Measurements from ENCODE around the gene SLC35F1.
"Not testable (repeated sequence)": the region's sequence is repeated elsewhere in the genome, so short reads cannot be mapped to it uniquely, and the experiment has no call there.

Gene SLC35F1

GRCh38 chr6:117906958-117907600, at the start of gene SLC35F1:
TSS of gene SLC35F1 (plus strand) at chr6:117907264.
- no peak for DNase-seq (ENCODE audit: low read depth)

GRCh38 chr6:117858601-117859000, 48.5 kb upstream of the SLC35F1 start:
- DNase-seq (ENCODE audit: low read depth) = not testable (repeated sequence)

- DNase-seq (ENCODE audit: low read depth) = no peak
Measured at GRCh38 chr6:117861545-117861944, 45.5 kb upstream of the SLC35F1 start.

GRCh38 chr6:117866561-117866960, 40.5 kb upstream of the SLC35F1 start:
- DNase-seq (ENCODE audit: low read depth) = no peak

- DNase-seq (ENCODE audit: low read depth) = no peak
Measured at GRCh38 chr6:117870486-117871242, 36.4 kb upstream of the SLC35F1 start.

GRCh38 chr6:117880824-117881223, 26.2 kb upstream of the SLC35F1 start:
- no peak for DNase-seq (ENCODE audit: low read depth)

- no peak for DNase-seq (ENCODE audit: low read depth)
Measured at GRCh38 chr6:117890172-117890571, 16.9 kb upstream of the SLC35F1 start.

GRCh38 chr6:117906507-117906957, 532 bp upstream of the SLC35F1 start:
- DNase-seq (ENCODE audit: low read depth) = no peak

- DNase-seq (ENCODE audit: low read depth) = no peak
Measured at GRCh38 chr6:117907601-117908245, 659 bp downstream of the SLC35F1 start.

GRCh38 chr6:117908246-117909068, 1.4 kb downstream of the SLC35F1 start:
- no peak for DNase-seq (ENCODE audit: low read depth)

- no peak for DNase-seq (ENCODE audit: low read depth)
Measured at GRCh38 chr6:117909638-117910037, 2.6 kb downstream of the SLC35F1 start.

GRCh38 chr6:117910549-117910948, 3.5 kb downstream of the SLC35F1 start:
- no peak for DNase-seq (ENCODE audit: low read depth)

- no peak for DNase-seq (ENCODE audit: low read depth)
Measured at GRCh38 chr6:117911150-117911549, 4.1 kb downstream of the SLC35F1 start.

GRCh38 chr6:117911660-117912059, 4.6 kb downstream of the SLC35F1 start:
- DNase-seq (ENCODE audit: low read depth) = no peak

GRCh38 chr6:117915846-117916245, 8.8 kb downstream of the SLC35F1 start:
- DNase-seq (ENCODE audit: low read depth) = no peak

- DNase-seq (ENCODE audit: low read depth) = no peak
Measured at GRCh38 chr6:117916483-117916882, 9.4 kb downstream of the SLC35F1 start.

GRCh38 chr6:117917176-117917575, 10.1 kb downstream of the SLC35F1 start:
- no peak for DNase-seq (ENCODE audit: low read depth)

- no peak for DNase-seq (ENCODE audit: low read depth)
Measured at GRCh38 chr6:117918454-117918853, 11.4 kb downstream of the SLC35F1 start.

GRCh38 chr6:117919275-117919674, 12.2 kb downstream of the SLC35F1 start:
- DNase-seq (ENCODE audit: low read depth) = no peak

GRCh38 chr6:117919775-117920729, 13.0 kb downstream of the SLC35F1 start:
- no peak for DNase-seq (ENCODE audit: low read depth)

- DNase-seq (ENCODE audit: low read depth) = no peak
Measured at GRCh38 chr6:117924690-117925089, 17.6 kb downstream of the SLC35F1 start.
